CMK (cell line): ENCODE data around the gene BRSK2.

Source experiments
- DNase-seq: peaks from one replicate; pipeline ENCODE4 v3.0.0-alpha.2; 2010; ENCODE audit warnings: low read depth

BRSK2 gene

DNA sequence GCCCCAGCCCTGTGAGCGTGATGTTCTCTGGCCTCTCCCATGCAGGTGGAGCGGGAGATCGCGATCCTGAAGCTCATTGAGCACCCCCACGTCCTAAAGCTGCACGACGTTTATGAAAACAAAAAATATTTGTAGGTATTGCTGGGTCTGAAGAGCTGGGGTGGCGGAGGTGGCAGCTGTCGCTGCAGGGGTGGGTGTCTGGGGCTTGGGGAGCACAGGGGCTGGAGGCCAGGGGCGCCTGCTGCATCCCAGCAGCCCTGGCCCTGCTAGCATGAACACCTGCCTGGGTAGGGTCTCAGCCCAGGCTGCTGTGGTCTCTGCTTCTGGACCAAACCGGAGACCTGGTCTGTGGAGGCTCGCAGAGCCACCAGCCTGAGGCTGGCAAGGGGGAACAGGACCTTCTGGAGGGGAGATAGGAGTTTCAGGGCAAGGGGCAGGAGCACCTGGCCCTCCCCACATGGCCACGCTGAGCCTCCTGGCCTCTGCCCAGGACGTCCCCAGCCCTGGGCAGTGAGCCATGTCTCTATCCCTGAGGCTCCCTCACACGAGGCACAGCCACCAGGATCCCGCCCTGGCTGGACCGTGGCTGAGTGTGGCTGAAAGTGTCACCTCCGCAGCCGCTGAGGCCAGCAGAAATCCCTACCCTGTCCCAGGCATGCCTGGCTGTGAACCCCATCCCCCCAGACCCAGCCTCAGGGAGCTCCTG, 48.7 kb downstream of the BRSK2 start:
- no peak for DNase-seq

DNA sequence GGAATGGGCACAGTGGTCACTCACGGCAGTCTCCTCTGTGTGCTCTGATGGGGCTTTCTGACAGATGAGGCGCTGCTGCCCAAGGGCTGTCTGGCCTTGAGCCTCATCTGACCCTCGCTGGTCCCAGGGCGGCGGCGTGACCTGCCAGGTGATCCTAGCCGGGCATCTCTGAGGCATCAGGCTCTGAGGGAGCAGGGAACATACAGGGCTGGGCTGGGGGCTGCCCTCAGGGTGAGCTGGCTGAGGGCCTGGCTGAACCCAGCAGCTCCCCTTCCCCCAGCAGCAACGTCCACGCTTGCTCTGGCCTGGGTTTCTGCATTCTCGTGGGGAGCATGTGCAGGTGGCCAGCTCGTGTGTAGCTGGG, 49.2 kb downstream of the BRSK2 start:
- no peak for DNase-seq

DNA sequence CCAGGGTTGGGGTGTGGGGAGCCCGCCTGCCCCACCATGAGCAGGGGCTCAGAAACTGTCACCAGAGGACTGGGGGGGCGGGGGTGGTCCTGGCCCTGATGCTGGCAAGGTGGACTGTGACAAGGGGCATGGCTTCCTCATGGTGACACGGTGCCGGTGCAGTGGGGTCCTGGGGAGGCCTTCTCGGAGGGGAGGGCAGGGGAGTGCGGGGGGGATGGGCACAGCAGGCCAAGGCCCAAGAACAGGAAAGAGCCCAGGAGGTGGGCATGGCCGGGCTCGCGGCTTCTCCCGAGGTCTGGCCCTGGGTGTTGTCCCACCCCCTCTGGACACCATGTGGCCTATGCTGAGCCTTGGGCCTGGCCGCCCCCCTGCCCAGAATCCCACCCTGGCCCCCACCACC, 49.6 kb downstream of the BRSK2 start:
- no peak for DNase-seq

DNA sequence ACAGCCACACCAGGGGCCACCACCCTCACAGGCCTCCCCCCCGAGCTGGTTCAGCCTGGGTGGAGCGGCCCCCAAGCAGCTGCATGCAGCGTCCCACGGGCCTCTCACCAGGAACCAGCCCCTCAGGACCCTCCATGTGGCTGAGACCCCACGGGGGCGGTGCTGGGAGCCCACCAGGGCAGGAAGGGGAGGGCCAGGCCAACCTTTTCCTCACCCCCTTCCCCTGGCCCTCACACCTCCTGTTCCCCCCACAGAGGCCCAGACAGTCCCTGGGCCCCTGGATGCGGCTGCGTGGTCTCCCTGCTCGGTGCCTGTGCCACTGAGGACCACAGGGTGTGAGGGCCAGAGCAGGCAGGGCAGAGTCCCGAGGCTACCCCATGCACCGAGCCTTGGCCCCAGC, 50.3 kb downstream of the BRSK2 start:
- no peak for DNase-seq

DNA sequence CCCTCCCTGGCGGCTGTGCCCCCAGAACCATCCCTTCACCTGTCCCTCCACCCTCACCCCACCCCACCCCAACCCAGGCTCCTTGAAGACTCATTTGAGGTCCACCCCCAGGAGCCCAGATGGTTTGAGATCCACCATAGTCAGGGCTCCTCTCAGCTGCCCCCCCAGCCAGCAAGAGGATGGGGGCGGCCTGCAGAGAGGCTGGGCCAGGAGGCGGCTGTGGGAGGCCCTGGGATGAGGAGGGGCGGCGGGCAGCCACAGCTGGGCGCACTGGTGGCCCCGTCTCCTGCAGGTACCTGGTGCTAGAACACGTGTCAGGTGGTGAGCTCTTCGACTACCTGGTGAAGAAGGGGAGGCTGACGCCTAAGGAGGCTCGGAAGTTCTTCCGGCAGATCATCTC, 50.8 kb downstream of the BRSK2 start:
- no peak for DNase-seq

DNA sequence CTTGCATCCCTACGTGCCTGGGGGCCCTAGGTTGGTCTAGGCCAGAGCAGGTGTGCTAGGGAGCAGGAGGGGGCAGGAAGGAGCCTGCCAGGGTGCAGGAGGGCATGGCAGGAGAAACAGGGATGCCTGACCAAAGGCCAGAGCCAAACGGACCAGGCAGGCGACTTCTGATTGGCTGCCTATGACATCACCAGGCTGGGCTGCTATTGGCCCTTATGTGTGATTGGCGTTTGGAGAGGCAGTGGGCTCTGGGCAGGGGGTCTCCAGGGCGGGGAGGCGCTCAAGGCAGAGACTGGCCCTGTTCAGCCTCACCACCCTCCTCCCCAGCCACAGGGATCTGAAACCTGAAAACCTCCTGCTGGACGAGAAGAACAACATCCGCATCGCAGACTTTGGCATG, 52.4 kb downstream of the BRSK2 start:
- no peak for DNase-seq

DNA sequence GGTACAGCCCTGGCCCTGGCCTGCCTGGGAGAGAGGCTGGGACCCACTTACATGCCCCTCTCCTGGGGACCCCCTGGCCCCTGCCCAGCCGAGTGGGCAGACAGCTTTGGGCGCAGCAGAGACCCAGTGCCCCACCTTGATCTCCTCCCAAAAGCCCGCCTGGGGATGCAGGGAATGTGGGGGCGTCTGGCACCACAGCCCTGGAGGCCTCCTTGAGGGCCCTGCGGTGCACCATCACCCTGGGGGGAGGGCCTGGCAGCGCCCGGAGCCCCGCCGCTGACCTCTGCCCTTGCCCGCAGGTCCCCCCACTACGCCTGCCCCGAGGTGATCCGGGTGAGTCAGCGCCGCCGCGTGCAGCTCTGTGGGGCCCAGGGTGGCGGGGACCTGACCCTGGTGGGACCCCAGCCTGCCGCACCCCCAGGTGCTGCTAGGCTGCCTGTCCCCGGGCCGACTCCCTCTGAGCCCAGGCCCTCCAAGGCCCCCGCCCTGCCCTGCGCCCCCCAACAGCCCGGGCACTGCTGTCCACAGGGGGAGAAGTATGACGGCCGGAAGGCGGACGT, 53.2 kb downstream of the BRSK2 start:
- DNase-seq = no peak

DNA sequence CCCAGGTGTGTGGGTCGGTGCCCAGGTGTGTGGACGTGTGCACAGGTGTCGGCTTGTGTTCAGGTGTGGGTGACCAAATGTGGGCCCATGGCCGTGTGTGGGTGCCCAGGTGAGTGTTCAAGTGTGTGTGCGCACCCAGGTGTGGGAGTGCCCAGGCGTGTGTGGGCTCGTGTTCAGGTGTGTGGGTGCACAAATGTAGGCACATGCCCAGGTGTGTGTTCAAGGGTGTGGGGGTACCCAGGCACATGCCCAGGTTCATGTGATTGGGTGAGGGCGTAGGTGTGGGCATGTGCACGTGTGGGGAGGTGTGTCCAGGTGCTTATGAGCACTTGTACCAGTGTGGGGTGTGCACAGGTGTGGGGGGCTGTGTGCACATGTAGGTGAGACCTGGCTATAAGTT, 54.0 kb downstream of the BRSK2 start:
- DNase-seq = no peak

DNA sequence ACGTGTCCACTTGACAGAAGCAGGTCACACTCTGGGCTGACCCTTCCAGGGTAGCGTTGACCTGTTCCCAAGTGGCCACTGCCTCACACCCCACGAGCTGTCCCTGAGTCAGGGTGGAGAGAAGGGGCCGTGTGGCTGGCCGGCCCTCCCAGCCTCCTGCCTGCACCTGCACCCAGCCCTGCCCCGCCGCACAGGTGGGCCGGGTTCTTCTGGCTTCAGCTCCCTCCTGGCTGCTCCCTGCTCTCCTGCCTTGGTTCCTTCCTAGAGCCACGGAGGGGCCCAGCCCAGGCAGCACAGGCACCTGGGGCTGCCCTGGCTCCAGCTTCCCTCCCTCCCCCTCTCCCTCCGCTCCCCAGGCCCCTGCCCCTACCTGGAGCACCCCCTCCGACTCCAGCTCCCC, 54.6 kb downstream of the BRSK2 start:
- no peak for DNase-seq

DNA sequence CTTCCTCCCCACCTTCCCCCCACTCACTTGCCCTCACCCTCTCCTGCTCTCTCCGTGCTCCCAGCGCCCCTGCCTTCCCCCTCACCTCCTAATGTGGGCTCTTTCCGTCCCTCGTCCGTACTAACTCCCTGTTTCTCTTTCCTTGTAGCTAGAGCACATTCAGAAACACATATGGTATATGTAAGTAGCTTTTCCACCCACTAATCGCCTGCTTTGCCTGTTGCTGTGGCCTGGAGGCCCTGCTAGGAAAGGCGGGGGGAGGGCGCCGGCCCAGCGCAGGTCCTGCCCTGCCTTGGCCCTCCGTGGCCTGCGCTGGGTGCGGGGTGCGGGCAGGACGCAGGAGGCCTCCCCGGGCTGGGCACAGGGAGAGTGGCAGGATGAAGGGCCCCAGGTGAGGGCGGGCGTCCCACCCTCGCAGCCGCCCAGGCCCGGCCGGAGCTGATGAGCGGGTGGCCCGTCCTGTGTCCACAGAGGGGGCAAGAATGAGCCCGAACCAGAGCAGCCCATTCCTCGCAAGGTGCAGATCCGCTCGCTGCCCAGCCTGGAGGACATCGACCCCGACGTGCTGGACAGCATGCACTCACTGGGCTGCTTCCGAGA, 55.2 kb downstream of the BRSK2 start:
- DNase-seq = no peak

DNA sequence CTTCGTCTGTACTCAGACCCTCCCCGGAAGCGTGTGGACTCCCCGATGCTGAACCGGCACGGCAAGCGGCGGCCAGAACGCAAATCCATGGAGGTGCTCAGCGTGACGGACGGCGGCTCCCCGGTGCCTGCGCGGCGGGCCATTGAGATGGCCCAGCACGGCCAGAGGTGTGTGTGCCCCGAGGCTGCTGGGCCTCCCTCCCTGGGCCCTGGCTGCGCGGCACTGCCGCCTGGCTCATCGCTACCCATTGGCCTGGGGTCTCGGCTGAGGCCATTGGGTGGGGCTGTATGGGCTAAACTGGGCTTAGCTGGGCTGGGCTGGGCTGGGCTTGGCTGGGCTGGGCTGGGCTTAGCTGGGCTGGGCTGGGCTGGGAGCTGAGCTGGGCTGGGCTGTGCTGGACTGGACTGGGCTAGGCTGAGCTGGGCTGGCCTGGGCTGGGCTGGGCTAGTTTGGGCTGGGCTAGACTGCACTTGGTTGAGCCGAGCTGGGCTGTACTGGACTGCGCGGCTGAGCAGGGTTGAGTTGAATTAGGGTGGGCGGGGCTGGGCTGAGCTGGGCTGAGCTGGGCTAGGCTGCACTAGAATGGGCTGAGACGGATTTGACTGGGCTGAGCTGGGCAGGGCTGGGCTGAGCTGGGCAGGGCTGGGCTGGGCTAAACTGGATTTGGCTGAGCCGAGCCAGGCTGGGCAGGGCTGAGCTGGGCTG, 56.2 kb downstream of the BRSK2 start:
- no peak for DNase-seq

DNA sequence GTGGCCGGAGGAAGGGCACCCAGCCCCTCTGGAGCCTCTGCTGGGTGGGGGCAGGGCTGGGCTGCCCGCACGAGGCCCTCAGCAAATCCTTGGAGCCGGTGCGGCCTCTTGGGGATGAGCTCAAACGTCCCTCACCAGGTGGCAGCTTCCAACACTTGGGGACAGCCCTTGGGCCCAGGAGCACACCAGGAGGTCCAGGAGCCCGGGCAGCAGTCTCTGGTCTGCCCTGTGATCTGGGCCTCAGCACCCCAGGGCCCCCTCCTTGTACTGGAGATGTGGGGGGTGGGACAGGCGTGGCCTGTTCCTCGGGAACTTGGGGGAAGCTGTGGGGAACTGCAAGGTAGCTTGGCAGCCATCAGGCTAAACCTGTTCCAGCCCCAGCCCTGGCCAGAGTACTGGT, 56.9 kb downstream of the BRSK2 start:
- no peak for DNase-seq

DNA sequence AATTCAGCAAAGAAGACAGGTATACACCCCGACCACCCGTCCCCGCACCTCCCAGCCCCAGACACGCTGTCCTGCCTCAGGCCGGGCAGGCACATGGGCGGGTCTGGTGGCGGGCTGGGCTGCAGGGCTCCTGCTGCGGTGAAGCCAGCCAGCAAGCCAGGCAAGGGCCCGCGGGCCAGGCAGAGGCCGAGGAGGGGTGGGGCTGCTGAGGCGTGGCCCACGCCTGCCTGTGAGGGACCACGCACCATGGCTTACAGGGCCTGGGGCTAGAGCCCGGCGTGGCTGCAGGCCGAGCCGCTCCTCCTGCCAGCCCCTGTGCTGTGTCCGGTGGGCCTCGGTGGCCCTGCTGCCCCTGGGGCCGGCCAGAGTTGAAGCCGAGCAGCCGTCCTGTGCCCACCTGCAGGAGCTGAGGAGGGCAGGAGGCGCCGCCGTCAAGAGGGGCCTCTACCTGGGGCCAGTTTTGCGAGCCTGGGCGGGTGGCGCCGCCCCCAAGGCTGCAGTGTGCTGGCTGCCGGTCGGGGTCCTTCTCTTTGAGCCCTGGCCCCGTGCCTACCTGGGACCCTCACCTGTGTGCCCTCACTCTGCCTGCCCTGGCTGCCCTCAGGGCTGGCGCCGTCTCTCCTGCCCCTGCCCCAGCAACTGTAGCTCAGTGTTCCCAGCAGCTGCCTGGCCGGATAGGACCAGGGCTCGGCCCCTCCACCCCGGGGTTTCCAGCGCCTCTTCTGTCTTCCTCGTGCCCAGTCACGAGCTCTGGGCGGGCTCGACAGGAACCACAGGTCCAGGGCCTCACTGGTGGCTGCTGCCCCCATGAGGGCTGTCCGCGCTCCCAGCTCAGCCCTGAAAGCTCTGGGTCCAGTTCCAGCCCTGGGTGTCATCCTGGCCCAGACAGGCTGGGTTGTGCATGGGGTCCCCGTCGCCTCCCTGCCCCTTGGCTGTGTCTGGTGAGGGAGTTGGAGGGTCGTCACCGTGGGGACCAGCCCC, 58.4 kb downstream of the BRSK2 start:
- DNase-seq = no peak

DNA sequence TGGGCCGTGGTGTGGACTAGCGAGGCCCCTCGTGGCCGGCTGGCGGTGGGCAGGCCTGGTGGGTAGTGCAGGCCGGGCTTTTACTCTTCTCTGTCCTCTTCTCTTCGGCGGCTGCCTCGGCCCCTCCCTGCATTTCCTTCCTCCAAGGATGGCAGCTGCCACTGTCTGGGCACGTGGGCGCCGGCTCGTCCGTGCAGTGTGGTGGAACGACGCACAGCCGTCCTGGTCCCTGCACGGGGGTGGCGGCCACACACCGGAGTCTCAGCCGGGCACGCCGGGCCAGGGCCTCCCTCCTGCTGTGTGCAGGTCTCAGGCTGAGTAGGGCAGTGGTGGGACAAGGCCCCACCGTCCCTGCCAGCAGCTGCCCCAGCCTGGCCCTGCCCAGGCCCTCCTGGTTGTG, 59.1 kb downstream of the BRSK2 start:
- no peak for DNase-seq

DNA sequence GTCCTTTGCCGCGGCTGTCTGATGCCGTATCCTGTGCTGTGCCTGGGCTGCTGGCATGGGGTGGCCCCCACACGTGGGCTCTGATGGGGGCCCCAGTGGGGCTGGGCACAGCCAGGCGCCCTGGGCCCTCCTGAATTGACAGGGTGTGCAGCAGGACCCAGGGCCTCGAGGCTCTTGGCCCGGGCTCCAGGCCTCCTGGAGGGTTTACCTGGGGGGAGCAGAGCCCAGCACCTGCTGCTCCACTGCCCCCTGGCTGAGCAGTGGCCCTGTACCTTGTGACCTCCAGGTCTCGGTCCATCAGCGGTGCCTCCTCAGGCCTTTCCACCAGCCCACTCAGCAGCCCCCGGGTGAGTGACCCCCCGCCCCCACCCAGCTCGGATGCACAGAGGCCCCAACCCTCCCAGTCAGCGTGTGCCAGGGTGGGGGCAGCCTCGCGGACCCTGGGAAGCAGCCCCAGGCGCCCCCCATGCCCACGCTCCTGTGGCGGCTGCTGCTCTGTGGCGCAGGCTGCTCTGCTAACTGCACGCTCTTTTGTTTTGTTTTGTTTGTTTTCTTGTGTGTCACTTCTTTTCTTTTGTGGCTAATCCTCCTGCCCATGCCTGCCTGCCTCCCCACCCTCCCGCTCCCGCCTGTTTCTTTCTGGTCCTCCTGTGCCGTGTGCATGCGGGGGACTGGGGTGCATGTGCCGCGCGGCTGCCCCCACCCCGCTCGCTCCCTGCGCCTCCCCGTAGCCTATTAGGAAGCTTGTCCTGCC, 59.9 kb downstream of the BRSK2 start:
- DNase-seq = no peak

DNA sequence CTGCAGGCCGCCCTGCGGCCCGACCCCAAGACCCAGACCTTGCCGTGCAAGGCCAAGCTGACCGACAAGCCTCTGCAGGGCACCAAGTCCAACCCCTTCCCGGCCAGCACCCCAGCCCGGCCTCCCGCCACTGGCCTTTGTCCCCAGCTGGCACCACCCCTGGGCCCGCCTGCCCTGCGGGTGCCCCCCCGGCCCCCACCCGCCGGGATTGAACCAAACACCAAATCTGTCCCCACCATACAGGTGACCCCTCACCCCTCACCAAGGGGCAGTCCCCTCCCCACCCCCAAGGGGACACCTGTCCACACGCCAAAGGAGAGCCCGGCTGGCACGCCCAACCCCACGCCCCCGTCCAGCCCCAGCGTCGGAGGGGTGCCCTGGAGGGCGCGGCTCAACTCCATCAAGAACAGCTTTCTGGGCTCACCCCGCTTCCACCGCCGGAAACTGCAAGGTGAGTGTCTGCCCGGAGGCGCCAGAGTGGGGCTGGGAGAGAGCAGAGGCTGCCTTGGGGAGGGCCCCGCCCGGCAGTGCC, 60.7 kb downstream of the BRSK2 start:
- DNase-seq = no peak

DNA sequence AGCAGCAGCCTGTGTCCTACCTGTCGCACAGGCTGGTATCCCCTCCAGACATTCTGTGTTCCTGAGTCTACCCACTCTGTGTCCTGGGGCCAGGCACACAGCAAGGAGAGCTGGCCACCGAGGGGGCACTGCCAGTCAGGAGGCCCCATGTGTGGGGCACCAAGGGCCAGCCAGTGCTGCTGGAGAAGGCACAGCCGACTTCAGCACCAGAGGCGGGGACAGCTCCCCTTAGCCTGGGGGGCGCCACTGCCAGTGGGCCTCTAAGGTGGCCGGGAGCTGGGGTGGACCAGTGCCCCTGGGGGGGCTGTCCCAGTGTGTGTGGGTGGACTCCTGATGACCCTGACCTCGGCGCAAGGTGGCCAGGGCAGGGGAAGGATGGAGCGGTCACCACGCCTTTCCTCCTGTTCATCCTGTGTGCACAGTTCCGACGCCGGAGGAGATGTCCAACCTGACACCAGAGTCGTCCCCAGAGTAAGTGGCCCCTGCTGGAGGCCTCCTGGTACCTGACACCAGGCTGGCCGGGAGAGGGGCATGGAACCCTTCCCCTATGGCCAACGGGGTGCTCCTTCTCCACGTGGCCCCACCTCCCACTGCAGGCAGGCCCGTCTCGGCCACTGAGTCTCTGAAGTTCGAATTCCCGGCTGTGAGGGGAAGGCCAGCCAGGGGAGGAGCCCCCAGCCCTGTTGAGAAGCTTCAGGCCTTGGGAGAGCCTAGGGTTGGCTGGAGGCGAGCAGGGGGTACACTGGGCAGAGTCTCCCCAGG, 61.4 kb downstream of the BRSK2 start:
- no peak for DNase-seq

DNA sequence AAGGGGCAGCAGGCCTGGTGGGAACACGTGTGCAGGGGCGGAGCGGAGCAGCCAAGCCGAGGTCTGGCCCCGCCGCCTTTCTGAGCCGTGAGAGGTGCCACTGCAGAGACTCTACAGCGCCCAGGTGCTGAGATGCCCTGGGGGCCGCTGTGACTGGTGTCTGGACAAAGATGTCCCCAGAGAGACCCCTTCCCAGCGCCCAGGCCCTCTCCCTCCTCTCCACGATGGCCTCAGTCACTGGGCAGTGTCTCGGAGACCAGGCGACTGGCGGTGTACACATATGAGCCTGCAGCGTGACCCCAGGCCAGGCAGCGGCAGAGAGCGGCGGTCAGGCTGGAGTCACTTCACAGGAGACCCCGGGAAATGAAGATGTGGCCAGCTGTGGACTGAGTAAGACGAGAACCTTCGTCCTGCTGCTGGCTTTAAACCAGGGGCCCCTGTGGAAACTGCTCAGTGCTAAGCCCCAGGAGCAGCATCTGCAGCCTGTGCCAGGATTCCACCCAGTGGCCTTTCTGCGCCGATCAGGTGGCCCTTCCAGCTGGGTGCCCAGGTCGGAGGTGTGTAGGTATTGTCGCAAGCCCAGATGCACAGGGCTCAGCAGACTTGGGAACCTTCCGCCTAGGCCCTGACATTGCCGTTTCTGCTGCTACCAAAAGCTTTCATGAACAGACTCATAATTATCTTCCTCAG, 62.2 kb downstream of the BRSK2 start:
- DNase-seq = no peak

DNA sequence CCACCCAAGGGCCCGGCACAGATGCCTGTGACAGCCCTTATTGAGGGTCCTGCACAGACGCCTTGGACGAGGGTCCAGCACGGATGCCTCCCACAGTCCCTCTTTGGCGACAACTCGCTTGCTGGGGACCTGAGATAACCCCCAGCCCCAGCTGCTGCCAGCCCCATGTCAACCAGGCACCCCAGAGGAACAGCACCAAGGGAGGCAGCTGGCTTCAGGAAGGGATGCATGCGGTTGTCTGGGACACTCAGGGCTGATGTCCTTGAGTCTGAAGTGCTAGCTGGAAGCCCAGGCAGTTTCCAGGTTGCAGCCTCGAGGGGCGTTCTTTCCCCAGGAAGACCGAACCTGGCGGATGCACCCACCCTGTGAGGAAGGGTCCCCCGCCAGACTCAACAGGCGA, 63.0 kb downstream of the BRSK2 start:
- DNase-seq = no peak

DNA sequence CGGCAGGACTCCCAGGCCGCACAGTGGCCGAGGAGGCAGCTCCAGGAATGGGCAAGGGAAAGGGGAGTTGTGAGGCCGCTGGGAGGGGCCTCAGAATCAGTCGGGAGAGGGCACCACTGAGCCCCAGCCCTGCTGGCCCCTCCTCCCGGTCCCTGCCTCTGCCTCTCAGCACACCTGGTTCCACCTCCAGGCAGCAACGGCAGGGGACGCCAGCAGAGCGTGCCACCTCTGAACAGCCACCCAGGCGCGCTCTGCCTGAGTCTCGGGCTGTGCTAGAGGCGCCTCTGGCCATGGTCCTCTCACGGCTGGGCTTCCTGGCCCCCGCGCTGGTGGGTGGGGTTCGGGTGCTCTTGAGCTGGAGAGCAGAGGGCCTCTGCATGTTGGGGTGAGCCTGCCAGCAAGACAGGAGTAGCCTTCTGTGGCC, 63.9 kb downstream of the BRSK2 start:
- DNase-seq = no peak
